HG03354 (cell line): ENCODE measurements around the gene KCNH8.
A peak's percentile ranks its signal among the peaks of the same experiment; 100 is the strongest.

Experiments used
- ATAC-seq: cut with Tn5 transposase; IDR thresholded peaks from one replicate; pipeline ENCODE4 v1.9.1; 2021; ENCODE audit warnings: mild to moderate bottlenecking; ENCODE audit not compliant: unreplicated experiment, poor library complexity, severe bottlenecking

The KCNH8 gene

GRCh38 chr3:19346759-19347158 lies 198.4 kb downstream of the KCNH8 start:
- ATAC-seq, result no peak

GRCh38 chr3:19347671-19348070 lies 199.4 kb downstream of the KCNH8 start:
- no peak for ATAC-seq

- no peak for ATAC-seq
Measured at GRCh38 chr3:19348500-19348899, 200.2 kb downstream of the KCNH8 start.

GRCh38 chr3:19348941-19349564 lies 200.7 kb downstream of the KCNH8 start:
- peak; percentile 92 for ATAC-seq

GRCh38 chr3:19357947-19358346 lies 209.6 kb downstream of the KCNH8 start:
- no peak for ATAC-seq

- ATAC-seq, result peak; percentile 23
Measured at GRCh38 chr3:19363071-19363470, 214.8 kb downstream of the KCNH8 start.

- no peak for ATAC-seq
Measured at GRCh38 chr3:19364148-19364547, 215.8 kb downstream of the KCNH8 start.

- no peak for ATAC-seq
Measured at GRCh38 chr3:19365471-19365870, 217.2 kb downstream of the KCNH8 start.

- no peak for ATAC-seq
Measured at GRCh38 chr3:19384868-19385267, 236.6 kb downstream of the KCNH8 start.

- ATAC-seq, result no peak
Measured at GRCh38 chr3:19392150-19392549, 243.8 kb downstream of the KCNH8 start.

- no peak for ATAC-seq
Measured at GRCh38 chr3:19394946-19395345, 246.6 kb downstream of the KCNH8 start.

GRCh38 chr3:19396726-19397125 lies 248.4 kb downstream of the KCNH8 start:
- ATAC-seq, result no peak

GRCh38 chr3:19399356-19399755 lies 251.0 kb downstream of the KCNH8 start:
- no peak for ATAC-seq

GRCh38 chr3:19399836-19400235 lies 251.5 kb downstream of the KCNH8 start:
- ATAC-seq, result no peak

- no peak for ATAC-seq
Measured at GRCh38 chr3:19420159-19420558, 271.8 kb downstream of the KCNH8 start.

- ATAC-seq, result no peak
Measured at GRCh38 chr3:19425825-19426224, 277.5 kb downstream of the KCNH8 start.

- ATAC-seq, result no peak
Measured at GRCh38 chr3:19427422-19428149, 279.3 kb downstream of the KCNH8 start.

- no peak for ATAC-seq
Measured at GRCh38 chr3:19428729-19429128, 280.4 kb downstream of the KCNH8 start.

- ATAC-seq, result no peak
Measured at GRCh38 chr3:19432669-19433068, 284.4 kb downstream of the KCNH8 start.

GRCh38 chr3:19436746-19437145 lies 288.4 kb downstream of the KCNH8 start:
- ATAC-seq, result no peak

- ATAC-seq, result no peak
Measured at GRCh38 chr3:19439944-19440343, 291.6 kb downstream of the KCNH8 start.

- no peak for ATAC-seq
Measured at GRCh38 chr3:19446138-19446537, 297.8 kb downstream of the KCNH8 start.
